ENCODE measurements around the gene EIF2A. TPM values are rescaled to one million over a fixed set of nuclear protein-coding genes. Genes with fewer than 3 reads are reported as not detected.

The EIF2A gene
- total RNA-seq, 4 donors from 2014 or later, result 179 to 198 (median 189) TPM

DNA sequence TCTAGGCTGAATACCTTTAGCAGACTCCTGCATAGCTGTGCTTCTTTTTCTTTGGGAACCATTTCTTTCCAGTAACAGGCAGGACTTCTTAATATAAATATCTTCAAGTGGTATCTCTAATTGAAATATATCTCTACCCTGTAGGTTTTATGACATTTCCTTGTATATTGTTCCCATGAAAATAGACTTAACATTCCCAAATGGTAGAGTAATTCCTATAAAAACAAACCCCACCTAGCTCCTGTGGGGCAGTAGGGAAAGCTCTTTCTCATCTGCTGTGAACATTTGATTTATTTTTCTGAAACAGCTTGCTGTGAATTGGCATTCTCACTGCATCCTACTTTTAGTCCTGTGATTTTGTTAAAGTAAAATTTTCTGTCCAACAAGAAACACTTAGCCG lies 77.4 kb downstream of the EIF2A start:
- intact Hi-C loops (cut with DNase I), result no loop called here

GRCh38 chr3:150626148-150626930 lies 79.8 kb downstream of the EIF2A start:
- TF ChIP-seq, protein P1, sequence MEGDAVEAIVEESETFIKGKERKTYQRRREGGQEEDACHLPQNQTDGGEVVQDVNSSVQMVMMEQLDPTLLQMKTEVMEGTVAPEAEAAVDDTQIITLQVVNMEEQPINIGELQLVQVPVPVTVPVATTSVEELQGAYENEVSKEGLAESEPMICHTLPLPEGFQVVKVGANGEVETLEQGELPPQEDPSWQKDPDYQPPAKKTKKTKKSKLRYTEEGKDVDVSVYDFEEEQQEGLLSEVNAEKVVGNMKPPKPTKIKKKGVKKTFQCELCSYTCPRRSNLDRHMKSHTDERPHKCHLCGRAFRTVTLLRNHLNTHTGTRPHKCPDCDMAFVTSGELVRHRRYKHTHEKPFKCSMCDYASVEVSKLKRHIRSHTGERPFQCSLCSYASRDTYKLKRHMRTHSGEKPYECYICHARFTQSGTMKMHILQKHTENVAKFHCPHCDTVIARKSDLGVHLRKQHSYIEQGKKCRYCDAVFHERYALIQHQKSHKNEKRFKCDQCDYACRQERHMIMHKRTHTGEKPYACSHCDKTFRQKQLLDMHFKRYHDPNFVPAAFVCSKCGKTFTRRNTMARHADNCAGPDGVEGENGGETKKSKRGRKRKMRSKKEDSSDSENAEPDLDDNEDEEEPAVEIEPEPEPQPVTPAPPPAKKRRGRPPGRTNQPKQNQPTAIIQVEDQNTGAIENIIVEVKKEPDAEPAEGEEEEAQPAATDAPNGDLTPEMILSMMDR (IDR thresholded peaks at IDR 0.05), result no peak
- TF ChIP-seq POLR2A (IDR thresholded peaks at IDR 0.05), result no peak
- Histone ChIP-seq H3K27me3 (no peaks in the 10 kb centered on the region), H3K36me3 (peaks cover 0 to 22% of the 10 kb centered on the region in 2 donors), H3K4me1 (no peaks in the 10 kb centered on the region), H3K27ac (no peak overlapping the region), H3K4me3 (replicated peaks in 1 of 3) (no peak overlapping the region), H3K9me3 (no peaks in the 10 kb centered on the region)
- WGBS, 2 donors, result 95 to 100% methylated on average over 2 of the region's 2 CpGs
- DNase-seq, result no peak
- intact Hi-C loops (cut with DNase I), result no loop called here

More for the DNA sequence above, 77.4 kb downstream of the EIF2A start:
- no peaks in the 10 kb centered on the region for H3K9me3 ChIP-seq
- no peak for DNase-seq
- TF ChIP-seq, protein P1 (IDR thresholded peaks at IDR 0.05), result no peak
- no peak for TF ChIP-seq POLR2A (IDR thresholded peaks at IDR 0.05)
- 95 to 98% methylated on average over 1 of the region's 1 CpG for WGBS, 2 donors
- H3K27ac ChIP-seq, result no peak overlapping the region
- no peak overlapping the region for H3K4me3 ChIP-seq (replicated peaks in 1 of 3)
- H3K36me3 ChIP-seq, result peaks cover 0 to 22% of the 10 kb centered on the region in 2 donors
- H3K27me3 ChIP-seq, result no peaks in the 10 kb centered on the region
- no peaks in the 10 kb centered on the region for H3K4me1 ChIP-seq

- Histone ChIP-seq H3K4me3 (replicated peaks in 1 of 3) (no peak overlapping the region), H3K36me3 (peaks cover 0 to 22% of the 10 kb centered on the region in 2 donors), H3K9me3 (no peaks in the 10 kb centered on the region), H3K4me1 (no peaks in the 10 kb centered on the region), H3K27me3 (no peaks in the 10 kb centered on the region), H3K27ac (no peak overlapping the region)
- DNase-seq, result no peak
- intact Hi-C loops (cut with DNase I), result no loop called here
- 90 to 95% methylated on average over 2 of the region's 2 CpGs for WGBS, 2 donors
- no peak for TF ChIP-seq POLR2A (IDR thresholded peaks at IDR 0.05)
- TF ChIP-seq, protein P1 (IDR thresholded peaks at IDR 0.05), result no peak
Measured at GRCh38 chr3:150627557-150627956, 81.0 kb downstream of the EIF2A start.

DNA sequence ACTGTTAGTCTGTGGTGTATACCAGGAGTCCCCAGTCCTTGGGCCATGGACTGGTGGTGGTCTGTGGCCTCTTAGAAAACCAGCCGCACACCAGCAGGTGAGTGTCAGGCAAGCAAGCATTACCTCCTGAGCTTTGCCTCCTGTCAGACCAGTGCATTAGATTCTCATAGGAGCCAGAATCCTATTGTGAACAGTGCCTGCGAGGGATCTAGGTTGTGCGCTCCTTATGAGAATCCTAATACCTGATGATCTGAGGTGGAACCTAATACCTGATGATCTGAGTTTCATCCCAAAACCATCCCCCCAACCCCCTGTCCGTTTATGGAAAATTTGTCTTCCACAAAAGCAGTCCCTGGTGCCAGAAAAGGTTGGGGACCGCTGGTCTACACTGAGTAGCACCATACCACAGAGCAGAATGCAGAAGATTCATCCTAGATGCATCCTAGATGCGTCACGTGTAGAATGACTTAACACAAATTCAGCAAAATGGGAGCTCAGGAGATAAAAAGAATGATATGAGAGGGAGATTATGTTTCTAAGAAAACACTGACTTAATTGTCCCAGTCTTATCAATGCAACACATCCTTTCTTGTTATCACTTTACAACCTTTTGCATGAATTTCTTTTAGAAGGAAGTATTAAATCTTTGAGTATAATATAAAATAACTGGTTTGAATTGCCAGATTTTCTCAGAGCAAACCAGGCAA lies 85.1 kb downstream of the EIF2A start:
- intact Hi-C loops (cut with DNase I), result no loop called here
- Histone ChIP-seq H3K9me3 (no peaks in the 10 kb centered on the region), H3K27me3 (no peaks in the 10 kb centered on the region), H3K36me3 (peaks cover 0 to 12% of the 10 kb centered on the region in 2 donors), H3K4me3 (replicated peaks in 1 of 3) (no peak overlapping the region), H3K4me1 (peaks cover 8 to 9% of the 10 kb centered on the region in 2 donors), H3K27ac (no peak overlapping the region)
- TF ChIP-seq, protein P1 (IDR thresholded peaks at IDR 0.05), result no peak
- no peak for TF ChIP-seq POLR2A (IDR thresholded peaks at IDR 0.05)
- 93 to 95% methylated on average over 7 of the region's 7 CpGs for WGBS, 2 donors
- no peak for DNase-seq

DNA sequence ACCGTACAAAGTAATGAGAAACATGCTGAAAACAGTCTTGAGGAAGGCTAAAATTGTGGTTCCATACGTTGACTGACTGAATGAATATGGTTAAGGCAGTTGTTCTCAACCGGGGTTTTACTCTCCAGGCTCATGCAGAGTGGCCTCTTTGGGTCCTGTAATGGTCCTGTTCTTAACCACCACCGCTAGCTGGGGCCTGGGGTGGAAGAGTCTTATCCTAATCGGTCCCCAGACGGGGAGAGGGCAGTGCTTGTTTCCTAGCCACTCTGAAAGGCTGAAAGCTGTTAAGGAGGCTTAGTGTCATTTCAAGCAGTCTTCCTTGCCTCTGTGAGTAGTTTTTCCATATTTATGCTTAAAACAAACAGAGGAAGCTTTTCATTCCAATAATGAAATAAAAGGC lies 88.5 kb downstream of the EIF2A start:
- intact Hi-C loops (cut with DNase I), result no loop called here
- H3K4me3 ChIP-seq (replicated peaks in 1 of 3), result no peak overlapping the region
- H3K27ac ChIP-seq, result peak overlapping the region in 1 of 3 donors; percentile 15
- TF ChIP-seq, protein P1 (IDR thresholded peaks at IDR 0.05), result no peak
- TF ChIP-seq POLR2A (IDR thresholded peaks at IDR 0.05), result no peak
- H3K36me3 ChIP-seq, result no peaks in the 10 kb centered on the region
- H3K9me3 ChIP-seq, result no peaks in the 10 kb centered on the region
- no peak for DNase-seq
- H3K4me1 ChIP-seq, result peaks cover 8 to 9% of the 10 kb centered on the region in 2 donors
- WGBS, 2 donors, result 37 to 38% methylated on average over 6 of the region's 6 CpGs
- H3K27me3 ChIP-seq, result no peaks in the 10 kb centered on the region

Data from thyroid gland (tissue), 4 donors.